SK-N-SH (cell line): ENCODE results near the gene CHAF1A. TPM values are rescaled to one million over a fixed set of nuclear protein-coding genes. Genes with fewer than 3 reads are reported as not detected.
A peak's percentile ranks its signal among the peaks of the same experiment; 100 is the strongest.

ENCODE experiments used
- CTCF ChIA-PET: fragments of 300-600, 350-600 bp; formaldehyde crosslinking; extraction: SDS; loops from one replicate; lab custom pipeline; 2021; lab: Yijun Ruan, JAX
- POLR2A ChIA-PET: fragments of 350-600 bp; sonication (Branson Sonifier 250); formaldehyde crosslinking; extraction: SDS; loops from one replicate; lab custom pipeline; 2020; ENCODE audit warnings: antibody characterized with exemption, inconsistent platforms; lab: Yijun Ruan, JAX
- DNase-seq: peaks from one replicate; pipeline ENCODE4 v3.0.0; 2012
- H2AFZ ChIP-seq: fragments of 200-600 bp; sonication (generic); 2 replicates; pipeline ENCODE4 v1.8.1; 2016; ENCODE audit warnings: antibody characterized with exemption, mild to moderate bottlenecking, low read depth
- H3F3A ChIP-seq: fragments of 200-600 bp; sonication (generic); replicated peaks from 2 replicates; pipeline ENCODE3; 2016; ENCODE audit warnings: antibody characterized with exemption, mild to moderate bottlenecking; ENCODE audit not compliant: insufficient read depth
- H3K27ac ChIP-seq, 2 experiments: fragments of 200-500 bp in 1 of 2; fragments of 200-600 bp in 1 of 2; sonication (Bioruptor generic) in 1 of 2; sonication (generic), shearing (Covaris generic) in 1 of 2; 2 replicates each; pipeline versions ENCODE4 v1.5.1 to v1.6.1; 2014 to 2016; ENCODE audit warnings: low read depth in 2 of 2, inconsistent platforms in 1 of 2, low read length in 1 of 2, mild to moderate bottlenecking in 1 of 2, mixed read lengths in 1 of 2
- H3K27me3 ChIP-seq: fragments of 200-600 bp; sonication (generic), shearing (Covaris generic); 2 replicates; pipeline ENCODE4 v1.6.1; 2016; ENCODE audit warnings: mixed run types; ENCODE audit not compliant: insufficient read depth
- H3K36me3 ChIP-seq, 2 experiments: fragments of 200-500 bp in 1 of 2; fragments of 200-600 bp in 1 of 2; sonication (Bioruptor generic) in 1 of 2; sonication (generic) in 1 of 2; replicated peaks in 1 of 2; 2 replicates each; pipeline versions ENCODE3 to v1.5.1; 2014 to 2016; ENCODE audit warnings: low read length in 1 of 2, mild to moderate bottlenecking in 1 of 2; ENCODE audit not compliant: insufficient read depth in 2 of 2, control insufficient read depth in 1 of 2
- H3K4me1 ChIP-seq, 2 experiments: fragments of 200-500 bp in 1 of 2; fragments of 200-600 bp in 1 of 2; sonication (Bioruptor generic) in 1 of 2; sonication (generic), shearing (Covaris generic) in 1 of 2; 2 replicates each; pipeline versions ENCODE4 v1.5.1 to v1.6.1; 2014 to 2016; ENCODE audit warnings: low read depth in 1 of 2, low read length in 1 of 2, mixed run types in 1 of 2; ENCODE audit not compliant: insufficient read depth in 2 of 2, control insufficient read depth in 1 of 2
- H3K4me2 ChIP-seq: fragments of 200-600 bp; sonication (generic), shearing (Covaris generic); 2 replicates; pipeline ENCODE4 v1.6.1; 2017; ENCODE audit warnings: mixed run types
- H3K4me3 ChIP-seq, 2 experiments: fragments of 200-500 bp in 1 of 2; fragments of 200-600 bp in 1 of 2; sonication (Bioruptor generic) in 1 of 2; sonication (generic), shearing (Covaris generic) in 1 of 2; 2 replicates each; pipeline versions ENCODE4 v1.5.1 to v1.8.1; 2014 to 2016; ENCODE audit warnings: low read depth in 2 of 2, inconsistent platforms in 1 of 2, low read length in 1 of 2, mild to moderate bottlenecking in 1 of 2, mixed read lengths in 1 of 2, moderate library complexity in 1 of 2
- H3K79me2 ChIP-seq: fragments of 200-600 bp; sonication (generic); 2 replicates; pipeline ENCODE4 v1.8.1; 2017; ENCODE audit warnings: mild to moderate bottlenecking; ENCODE audit not compliant: insufficient read depth
- H3K9ac ChIP-seq: fragments of 200-600 bp; sonication (generic); 2 replicates; pipeline ENCODE4 v1.6.1; 2017; ENCODE audit warnings: mixed run types
- H3K9me2 ChIP-seq: fragments of 200-600 bp; sonication (generic); 2 replicates; pipeline ENCODE4 v1.6.1; 2017; ENCODE audit warnings: mixed run types
- H3K9me3 ChIP-seq: fragments of 200-600 bp; sonication (generic); 2 replicates; pipeline ENCODE4 v1.6.1; 2017; ENCODE audit warnings: mixed run types, mild to moderate bottlenecking, moderate library complexity
- H4K20me1 ChIP-seq: fragments of 200-600 bp; sonication (generic); 2 replicates; pipeline ENCODE4 v1.6.1; 2017; ENCODE audit warnings: mild to moderate bottlenecking, mixed run types; ENCODE audit not compliant: insufficient read depth
- CHD2 ChIP-seq: fragments of 150-350 bp; IDR thresholded peaks from 2 replicates; pipeline ENCODE4 v1.6.1; 2018; ENCODE audit warnings: low read length; ENCODE audit not compliant: partially characterized antibody
- GATA2 ChIP-seq: sonication (generic); formaldehyde crosslinking; IDR thresholded peaks from 2 replicates; pipeline ENCODE4 v1.5.0; 2020; ENCODE audit warnings: mild to moderate bottlenecking, missing genetic modification reagents
- MEF2A ChIP-seq: IDR thresholded peaks from 2 replicates; pipeline ENCODE4 v1.4.0; 2012; ENCODE audit warnings: low read depth, borderline replicate concordance
- MXI1 ChIP-seq: IDR thresholded peaks from 2 replicates; pipeline ENCODE4 v1.6.1; 2012; ENCODE audit warnings: mild to moderate bottlenecking, low read depth, low read length, improper control_type of control experiment
- NRF1 ChIP-seq: IDR thresholded peaks from 2 replicates; pipeline ENCODE4 v1.6.1; 2012; ENCODE audit warnings: low read depth, mild to moderate bottlenecking, low read length
- RFX5 ChIP-seq: IDR thresholded peaks from 2 replicates; pipeline ENCODE4 v1.6.1; 2012; ENCODE audit warnings: mild to moderate bottlenecking, improper control_type of control experiment, low read length
- RXRA ChIP-seq: IDR thresholded peaks from 2 replicates; pipeline ENCODE4 v1.4.0; 2012; ENCODE audit warnings: low read depth, mild to moderate bottlenecking, borderline replicate concordance
- SIN3A ChIP-seq: IDR thresholded peaks from 2 replicates; pipeline ENCODE4 v1.6.1; 2012; ENCODE audit warnings: low read depth, mild to moderate bottlenecking, low read length, moderate library complexity, borderline replicate concordance
- SMC3 ChIP-seq: IDR thresholded peaks from 2 replicates; pipeline ENCODE4 v1.6.1; 2012; ENCODE audit warnings: low read depth, low read length, improper control_type of control experiment
- TCF12 ChIP-seq: IDR thresholded peaks from 2 replicates; pipeline ENCODE4 v1.4.0; 2012
- TEAD4 ChIP-seq: IDR thresholded peaks from 2 replicates; pipeline ENCODE4 v1.4.0; 2012; ENCODE audit warnings: mild to moderate bottlenecking, borderline replicate concordance; ENCODE audit not compliant: insufficient read depth
- WGBS: methylation state at CpG from one replicate; pipeline ENCODE4 v1.1.6; 2017; ENCODE audit warnings: low lambda C conversion rate; 5-methylcytosine and 5-hydroxymethylcytosine counted together
- polyA plus RNA-seq, 3 experiments: library from polyadenylated mRNA; depleted of rRNA; stranded (reverse); fragments of >200 nt; gene quantifications; 2 replicates each; pipeline ENCODE4 v1.2.3, GENCODE V29; 2012
- TF ChIP-seq, protein P1 (sequence below): fragments of 150-350 bp; IDR thresholded peaks from 2 replicates; pipeline ENCODE4 v1.6.1; 2017; ENCODE audit warnings: antibody characterized with exemption, low read length, low read depth, borderline replicate concordance
- TF ChIP-seq, protein P2 (sequence below): IDR thresholded peaks from 2 replicates; pipeline ENCODE4 v1.4.0; 2012; ENCODE audit warnings: low read depth, borderline replicate concordance
- TF ChIP-seq, protein P3 (sequence below): fragments of 200-600 bp; sonication (generic); IDR thresholded peaks from 2 replicates; pipeline ENCODE4 v1.6.1; 2017; ENCODE audit warnings: antibody characterized with exemption, mild to moderate bottlenecking, moderate library complexity
- TF ChIP-seq, protein P4 (sequence below): fragments of 150-350 bp; IDR thresholded peaks from 2 replicates; pipeline ENCODE4 v1.6.1; 2016; ENCODE audit warnings: mild to moderate bottlenecking, low read depth, low read length

CHAF1A gene
- polyA plus RNA-seq, 1 of the 3 experiments (the other 2 are of a cell fraction), result 18.0 TPM

DNA sequence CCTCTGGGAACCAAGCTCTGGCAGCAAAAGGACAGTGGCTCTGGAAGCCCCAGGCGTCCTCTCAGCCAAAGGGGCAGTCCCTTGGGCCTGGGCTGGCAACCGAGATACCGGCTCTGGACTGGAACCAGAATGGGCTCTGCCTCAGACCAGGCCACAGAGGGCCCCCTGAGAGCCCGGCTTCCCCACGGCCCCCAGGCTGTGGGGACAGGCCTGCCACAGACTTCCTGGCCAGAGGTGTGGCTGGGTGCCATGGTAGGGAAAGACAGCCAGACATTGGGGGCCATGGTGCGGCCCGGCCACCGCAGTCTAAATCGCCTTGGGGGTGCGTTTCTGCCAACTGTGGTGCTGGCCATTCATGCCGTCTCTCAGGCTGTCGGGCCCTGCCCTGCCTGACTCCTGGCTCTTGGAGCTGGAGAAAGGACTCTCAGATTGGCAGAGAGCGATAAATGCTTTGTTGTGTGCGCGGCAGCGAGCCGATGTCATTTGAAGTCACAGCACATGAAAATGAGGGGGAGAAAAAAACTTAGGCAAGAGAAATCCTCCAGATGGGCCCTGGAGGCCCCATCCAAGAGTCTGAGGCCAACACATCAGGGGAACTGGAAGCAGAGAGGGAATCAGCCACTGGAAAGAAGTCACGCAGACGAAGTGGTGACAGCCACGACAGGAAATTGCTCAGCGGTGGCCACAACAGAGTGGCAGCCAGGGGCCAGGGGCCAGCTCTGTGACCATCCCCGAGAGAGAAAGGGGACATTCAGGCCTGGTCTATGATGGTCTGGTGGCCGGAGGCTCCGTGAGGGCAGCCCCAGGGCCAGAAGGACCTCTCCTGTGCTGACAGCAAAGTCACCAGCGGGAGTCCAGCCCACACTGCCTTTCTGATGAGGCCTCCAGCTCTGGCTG, 28.6 kb upstream of the CHAF1A start:
- H3K27ac ChIP-seq, result peak overlapping the region; percentile 80 to 92
- peaks cover 12% of the 10 kb centered on the region for H3F3A ChIP-seq
- H3K79me2 ChIP-seq, result peaks cover 100% of the 10 kb centered on the region
- H2AFZ ChIP-seq, result no peak overlapping the region
- DNase-seq, result no peak
- H3K9ac ChIP-seq, result peak overlapping the region; percentile 57
- peak overlapping the region; percentile 72 for H3K4me2 ChIP-seq
- peaks cover 33 to 62% of the 10 kb centered on the region in 2 experiments for H3K4me1 ChIP-seq
- no peak overlapping the region for H3K4me3 ChIP-seq
- no peak for TF ChIP-seq MEF2A
- no peak for TF ChIP-seq RXRA
- no peak for TF ChIP-seq NRF1
- TF ChIP-seq GATA2 (CRISPR knock-in tag), result no peak
- TF ChIP-seq, protein P1, sequence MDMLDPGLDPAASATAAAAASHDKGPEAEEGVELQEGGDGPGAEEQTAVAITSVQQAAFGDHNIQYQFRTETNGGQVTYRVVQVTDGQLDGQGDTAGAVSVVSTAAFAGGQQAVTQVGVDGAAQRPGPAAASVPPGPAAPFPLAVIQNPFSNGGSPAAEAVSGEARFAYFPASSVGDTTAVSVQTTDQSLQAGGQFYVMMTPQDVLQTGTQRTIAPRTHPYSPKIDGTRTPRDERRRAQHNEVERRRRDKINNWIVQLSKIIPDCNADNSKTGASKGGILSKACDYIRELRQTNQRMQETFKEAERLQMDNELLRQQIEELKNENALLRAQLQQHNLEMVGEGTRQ, result no peak
- TF ChIP-seq MXI1, result no peak
- TF ChIP-seq SMC3, result no peak
- TF ChIP-seq TEAD4, result no peak
- TF ChIP-seq, protein P2, sequence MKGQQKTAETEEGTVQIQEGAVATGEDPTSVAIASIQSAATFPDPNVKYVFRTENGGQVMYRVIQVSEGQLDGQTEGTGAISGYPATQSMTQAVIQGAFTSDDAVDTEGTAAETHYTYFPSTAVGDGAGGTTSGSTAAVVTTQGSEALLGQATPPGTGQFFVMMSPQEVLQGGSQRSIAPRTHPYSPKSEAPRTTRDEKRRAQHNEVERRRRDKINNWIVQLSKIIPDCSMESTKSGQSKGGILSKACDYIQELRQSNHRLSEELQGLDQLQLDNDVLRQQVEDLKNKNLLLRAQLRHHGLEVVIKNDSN, result no peak
- TF ChIP-seq, protein P3, sequence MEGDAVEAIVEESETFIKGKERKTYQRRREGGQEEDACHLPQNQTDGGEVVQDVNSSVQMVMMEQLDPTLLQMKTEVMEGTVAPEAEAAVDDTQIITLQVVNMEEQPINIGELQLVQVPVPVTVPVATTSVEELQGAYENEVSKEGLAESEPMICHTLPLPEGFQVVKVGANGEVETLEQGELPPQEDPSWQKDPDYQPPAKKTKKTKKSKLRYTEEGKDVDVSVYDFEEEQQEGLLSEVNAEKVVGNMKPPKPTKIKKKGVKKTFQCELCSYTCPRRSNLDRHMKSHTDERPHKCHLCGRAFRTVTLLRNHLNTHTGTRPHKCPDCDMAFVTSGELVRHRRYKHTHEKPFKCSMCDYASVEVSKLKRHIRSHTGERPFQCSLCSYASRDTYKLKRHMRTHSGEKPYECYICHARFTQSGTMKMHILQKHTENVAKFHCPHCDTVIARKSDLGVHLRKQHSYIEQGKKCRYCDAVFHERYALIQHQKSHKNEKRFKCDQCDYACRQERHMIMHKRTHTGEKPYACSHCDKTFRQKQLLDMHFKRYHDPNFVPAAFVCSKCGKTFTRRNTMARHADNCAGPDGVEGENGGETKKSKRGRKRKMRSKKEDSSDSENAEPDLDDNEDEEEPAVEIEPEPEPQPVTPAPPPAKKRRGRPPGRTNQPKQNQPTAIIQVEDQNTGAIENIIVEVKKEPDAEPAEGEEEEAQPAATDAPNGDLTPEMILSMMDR, result no peak
- no peak for TF ChIP-seq RFX5
- no peak for TF ChIP-seq TCF12
- no peak for TF ChIP-seq CHD2
- TF ChIP-seq SIN3A, result no peak
- TF ChIP-seq, protein P4, sequence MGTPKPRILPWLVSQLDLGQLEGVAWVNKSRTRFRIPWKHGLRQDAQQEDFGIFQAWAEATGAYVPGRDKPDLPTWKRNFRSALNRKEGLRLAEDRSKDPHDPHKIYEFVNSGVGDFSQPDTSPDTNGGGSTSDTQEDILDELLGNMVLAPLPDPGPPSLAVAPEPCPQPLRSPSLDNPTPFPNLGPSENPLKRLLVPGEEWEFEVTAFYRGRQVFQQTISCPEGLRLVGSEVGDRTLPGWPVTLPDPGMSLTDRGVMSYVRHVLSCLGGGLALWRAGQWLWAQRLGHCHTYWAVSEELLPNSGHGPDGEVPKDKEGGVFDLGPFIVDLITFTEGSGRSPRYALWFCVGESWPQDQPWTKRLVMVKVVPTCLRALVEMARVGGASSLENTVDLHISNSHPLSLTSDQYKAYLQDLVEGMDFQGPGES, result no peak
- TF ChIP-seq, all 33 proteins: peak for 0
- Histone ChIP-seq H3K9me2 (no peaks in the 10 kb centered on the region), H3K36me3 (no peaks in the 10 kb centered on the region), H3K27me3 (no peaks in the 10 kb centered on the region), H3K9me3 (no peaks in the 10 kb centered on the region), H4K20me1 (peaks cover 25% of the 10 kb centered on the region)
- 82% methylated on average over 15 of the region's 25 CpGs for WGBS
- ChIA-PET CTCF (interaction anchor here (1.5 to 4.8 kb wide), 4 partner anchors 11 to 107 kb away, joined by 4 to 16 read pairs (median 12); partner anchors contain the start of gene SH3GL1), POLR2A (interaction anchor here (1.9 kb wide), 1 partner anchor 31 kb away, joined by 8 read pairs; the partner anchor contains the start of gene MPND)
